ENCODE data around the gene FEV. TPM values are rescaled to one million over a fixed set of nuclear protein-coding genes. Genes with fewer than 3 reads are reported as not detected.

FEV gene
- total RNA-seq, 1 donor from 2014 or later = not detected

- intact Hi-C loops (cut with micrococcal nuclease) = loop anchor here (2.0 to 5.0 kb wide), 3 partner anchors 15 to 103 kb away; no protein-coding TSS in a partner anchor
Observed at GRCh38 chr2:218979846-218980734, 4.9 kb downstream of the FEV start.

DNA sequence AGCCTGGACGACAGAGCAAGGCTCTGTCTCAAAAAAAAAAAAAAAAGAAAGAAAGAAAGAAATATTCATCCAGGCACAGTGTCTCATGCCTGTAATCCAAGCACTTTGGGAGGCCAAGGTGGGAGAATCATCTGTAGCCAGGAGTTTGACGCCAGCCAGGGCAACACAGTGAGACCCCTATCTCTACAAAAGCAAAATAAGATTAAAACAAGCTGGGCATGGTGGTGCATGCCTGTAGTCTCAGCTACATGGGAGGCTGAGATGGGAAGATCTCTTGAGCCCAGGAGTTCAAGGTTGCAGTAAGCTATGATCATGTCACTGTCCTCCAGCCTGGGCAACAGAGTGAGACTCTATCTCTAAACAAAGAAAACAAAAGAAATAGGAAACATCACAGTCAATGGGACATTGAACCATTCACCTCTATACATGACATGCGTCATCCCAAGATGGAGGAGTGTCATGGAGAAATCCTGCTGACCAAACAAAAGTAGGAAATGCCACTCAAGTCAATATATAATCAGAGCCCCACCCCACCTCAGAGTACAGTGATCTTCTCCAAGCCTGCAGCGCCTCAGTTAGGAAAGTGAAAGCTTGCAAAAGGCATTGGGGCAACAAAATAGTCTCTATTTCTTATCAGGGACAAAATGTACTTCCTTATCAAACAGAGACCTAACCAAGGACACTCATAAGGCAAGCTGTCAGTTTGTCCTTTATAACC is 9.8 kb downstream of the FEV start:
- intact Hi-C loops (cut with micrococcal nuclease) = no loop called here

GRCh38 chr2:218970894-218971293 is 14.1 kb downstream of the FEV start:
- intact Hi-C loops (cut with micrococcal nuclease) = no loop called here

- intact Hi-C loops (cut with micrococcal nuclease) = no loop called here
Observed at GRCh38 chr2:218964041-218964771, 20.8 kb downstream of the FEV start.

DNA sequence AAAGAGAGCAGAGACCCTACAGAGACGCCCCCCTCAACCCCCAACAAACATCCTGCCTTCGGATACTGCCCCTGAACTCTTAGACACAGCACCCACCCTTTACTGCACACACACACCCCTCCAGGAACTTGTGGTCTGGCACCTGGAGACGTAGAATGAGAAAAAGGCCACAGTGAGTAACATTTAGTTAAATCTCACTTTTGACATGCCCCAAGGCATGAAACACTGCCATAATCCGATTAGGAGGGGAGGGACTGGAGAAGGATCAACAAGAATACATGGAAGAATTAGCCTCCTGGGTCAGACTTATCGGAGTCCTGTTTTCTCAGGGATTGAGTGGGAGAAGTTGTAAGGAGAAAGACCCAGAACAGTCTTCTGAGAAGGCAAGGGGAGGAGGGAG is 21.4 kb downstream of the FEV start:
- intact Hi-C loops (cut with micrococcal nuclease) = no loop called here

DNA sequence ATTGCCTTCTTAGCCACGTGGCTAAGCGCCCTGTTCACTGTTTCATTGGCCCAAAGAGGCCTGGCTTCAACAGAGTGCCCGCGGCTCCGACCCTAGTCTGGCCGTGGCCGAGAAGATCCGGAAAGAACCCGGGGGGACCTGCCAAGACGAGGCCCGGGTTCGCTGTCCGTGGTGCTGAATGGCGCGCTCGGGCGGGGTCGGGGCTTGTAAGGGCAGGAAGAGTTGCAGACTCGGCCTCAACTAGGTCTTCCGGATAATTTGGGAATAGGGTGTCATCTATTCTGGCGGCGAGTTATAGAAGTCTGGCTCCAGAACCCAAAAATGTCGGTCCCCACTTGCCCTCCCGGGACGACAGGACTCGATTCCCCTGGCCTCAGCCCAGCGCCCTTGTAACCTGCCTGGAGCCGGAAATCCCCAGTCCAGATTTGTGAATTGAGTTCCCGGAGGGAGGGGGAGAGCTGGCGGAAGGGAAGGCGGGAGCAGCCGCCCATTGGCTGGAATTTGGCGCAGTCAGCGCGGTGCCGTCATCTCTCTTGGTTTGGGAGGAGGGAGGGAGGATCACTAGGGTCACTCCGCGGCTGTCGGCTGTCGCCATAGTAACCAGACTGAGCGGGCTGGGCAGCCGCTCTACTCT is 22.0 kb downstream of the FEV start:
- intact Hi-C loops (cut with micrococcal nuclease) = no loop called here

DNA sequence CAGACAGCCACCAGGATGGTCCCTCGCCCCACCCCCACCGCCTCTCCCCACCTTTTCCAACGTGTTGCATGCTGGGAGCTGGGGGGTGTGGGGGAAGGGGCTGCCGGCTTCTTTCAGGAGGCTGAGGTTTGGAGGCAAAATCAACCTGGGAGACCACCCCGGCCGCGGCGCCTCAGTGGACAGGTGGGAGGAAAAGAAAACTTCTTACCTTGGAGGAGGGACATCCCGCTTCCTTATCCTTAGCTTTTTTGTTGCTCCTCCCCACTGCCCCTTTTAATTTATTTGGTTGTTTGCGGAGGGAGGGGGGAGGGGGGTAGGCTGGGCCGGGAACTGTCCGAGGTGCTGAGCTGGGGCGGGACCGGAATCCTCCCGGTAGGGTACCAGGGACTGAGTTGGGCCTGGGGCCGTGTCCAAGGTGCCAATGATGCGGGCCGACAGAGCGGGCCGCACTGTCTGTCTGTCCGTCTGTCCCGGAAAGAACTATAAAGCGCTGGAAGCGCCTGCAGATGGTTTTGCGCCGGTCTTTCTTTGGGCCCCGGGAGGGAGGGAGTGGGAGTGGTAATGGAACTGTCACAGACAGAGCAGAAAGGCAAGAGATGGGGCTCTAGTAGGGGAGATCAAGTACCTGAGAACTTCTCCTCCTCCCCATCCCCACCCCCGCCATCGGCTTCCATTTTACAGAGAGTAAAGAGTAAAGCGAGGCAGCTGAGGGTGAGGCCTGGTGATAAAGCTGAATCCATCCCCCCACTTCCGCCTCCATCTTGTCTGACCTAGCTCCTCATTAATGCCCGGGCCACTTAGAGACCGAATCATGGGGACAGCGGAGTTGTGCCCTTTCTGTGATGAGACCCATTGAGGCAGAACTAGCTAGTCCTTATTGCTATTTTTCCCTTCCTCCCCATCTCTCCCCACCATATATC is 23.1 kb downstream of the FEV start:
- intact Hi-C loops (cut with micrococcal nuclease) = no loop called here

GRCh38 chr2:218961229-218961628 is 23.8 kb downstream of the FEV start:
- intact Hi-C loops (cut with micrococcal nuclease) = no loop called here

- intact Hi-C loops (cut with micrococcal nuclease) = no loop called here
Observed at GRCh38 chr2:218960309-218961165, 24.4 kb downstream of the FEV start.

DNA sequence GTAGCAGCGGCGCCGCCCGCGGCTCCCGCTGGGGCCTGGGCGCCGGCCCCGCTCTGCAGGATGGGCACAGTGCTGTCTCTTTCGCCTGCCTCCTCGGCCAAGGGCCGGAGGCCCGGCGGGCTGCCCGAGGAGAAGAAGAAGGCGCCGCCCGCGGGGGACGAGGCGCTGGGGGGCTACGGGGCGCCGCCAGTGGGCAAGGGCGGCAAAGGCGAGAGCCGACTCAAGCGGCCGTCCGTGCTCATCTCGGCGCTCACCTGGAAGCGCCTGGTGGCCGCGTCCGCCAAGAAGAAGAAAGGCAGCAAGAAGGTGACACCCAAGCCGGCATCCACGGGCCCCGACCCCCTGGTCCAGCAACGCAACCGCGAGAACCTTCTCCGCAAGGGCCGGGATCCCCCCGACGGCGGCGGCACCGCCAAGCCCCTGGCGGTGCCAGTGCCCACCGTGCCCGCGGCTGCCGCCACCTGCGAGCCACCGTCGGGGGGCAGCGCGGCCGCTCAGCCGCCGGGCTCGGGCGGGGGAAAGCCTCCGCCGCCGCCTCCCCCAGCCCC is 25.1 kb downstream of the FEV start:
- intact Hi-C loops (cut with micrococcal nuclease) = no loop called here

- intact Hi-C loops (cut with micrococcal nuclease) = no loop called here
Observed at GRCh38 chr2:218959141-218959731, 25.7 kb downstream of the FEV start, which contains the start of gene CDK5R2. CDK5R2 (plus strand) TSS chr2:218959666; CDS start chr2:218959821, 155 bp downstream.

- intact Hi-C loops (cut with micrococcal nuclease) = no loop called here
Observed at GRCh38 chr2:218958276-218958675, 26.7 kb downstream of the FEV start.

DNA sequence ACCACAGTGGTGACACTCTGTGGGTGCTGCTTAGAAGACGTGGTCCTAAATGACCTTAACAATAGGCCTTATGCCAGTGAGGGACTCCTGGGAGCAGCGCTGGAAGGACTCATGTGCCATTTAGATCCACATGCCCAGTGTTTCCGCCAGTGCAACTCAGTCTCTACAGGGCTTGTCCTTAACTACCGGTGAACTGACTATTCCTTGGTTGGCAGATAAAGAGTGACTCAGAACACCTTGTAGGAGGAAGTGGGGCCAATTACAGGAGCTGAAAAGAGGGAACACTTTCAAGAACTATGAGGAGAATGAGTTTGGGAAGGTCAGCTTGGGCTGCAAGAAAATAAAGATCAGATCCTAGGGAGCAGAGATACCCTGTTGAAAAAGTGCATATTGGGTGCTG is 27.3 kb downstream of the FEV start:
- intact Hi-C loops (cut with micrococcal nuclease) = no loop called here

GRCh38 chr2:218956039-218956438 is 28.9 kb downstream of the FEV start:
- intact Hi-C loops (cut with micrococcal nuclease) = no loop called here

GRCh38 chr2:218954541-218955300 is 30.3 kb downstream of the FEV start:
- intact Hi-C loops (cut with micrococcal nuclease) = no loop called here

- intact Hi-C loops (cut with micrococcal nuclease) = no loop called here
Observed at GRCh38 chr2:218953366-218953954, 31.5 kb downstream of the FEV start.

DNA sequence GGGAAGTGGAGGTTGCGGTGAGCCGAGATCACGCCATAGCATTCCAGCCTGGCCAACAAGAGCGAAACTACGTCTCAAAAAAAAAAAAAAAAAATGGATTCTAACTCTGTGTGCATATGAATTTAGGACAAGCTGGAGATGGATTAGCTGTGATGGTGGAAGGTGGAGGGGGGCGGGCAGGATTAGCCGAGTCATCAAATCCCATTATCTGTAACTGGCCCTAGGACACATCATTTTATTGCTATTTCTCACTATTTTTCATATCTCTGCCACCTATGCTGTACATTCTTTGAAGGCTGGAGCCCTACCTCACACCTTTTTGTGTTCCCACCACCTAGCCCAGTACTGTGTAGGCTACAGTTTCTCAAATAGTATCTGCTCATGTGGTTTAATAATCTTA is 32.8 kb downstream of the FEV start:
- intact Hi-C loops (cut with micrococcal nuclease) = no loop called here
